ENCODE measurements around the gene HIVEP1.

The HIVEP1 gene

GRCh38 chr6:12097791-12098190 lies 85.7 kb downstream of the HIVEP1 start:
- DNase-seq (ENCODE audit: low read depth, low spot score) = peak; percentile 5
- ChIA-PET POLR2A (no interaction called here), CTCF (interaction anchor here (0.9 to 1.7 kb wide), 3 partner anchors 22 to 192 kb away, joined by 3 to 4 read pairs (median 4); partner anchors contain the start of gene EDN1)
- no peak overlapping the region for H3K4me3 ChIP-seq (ENCODE audit: low read depth, low read length)
- TF ChIP-seq, protein P1, sequence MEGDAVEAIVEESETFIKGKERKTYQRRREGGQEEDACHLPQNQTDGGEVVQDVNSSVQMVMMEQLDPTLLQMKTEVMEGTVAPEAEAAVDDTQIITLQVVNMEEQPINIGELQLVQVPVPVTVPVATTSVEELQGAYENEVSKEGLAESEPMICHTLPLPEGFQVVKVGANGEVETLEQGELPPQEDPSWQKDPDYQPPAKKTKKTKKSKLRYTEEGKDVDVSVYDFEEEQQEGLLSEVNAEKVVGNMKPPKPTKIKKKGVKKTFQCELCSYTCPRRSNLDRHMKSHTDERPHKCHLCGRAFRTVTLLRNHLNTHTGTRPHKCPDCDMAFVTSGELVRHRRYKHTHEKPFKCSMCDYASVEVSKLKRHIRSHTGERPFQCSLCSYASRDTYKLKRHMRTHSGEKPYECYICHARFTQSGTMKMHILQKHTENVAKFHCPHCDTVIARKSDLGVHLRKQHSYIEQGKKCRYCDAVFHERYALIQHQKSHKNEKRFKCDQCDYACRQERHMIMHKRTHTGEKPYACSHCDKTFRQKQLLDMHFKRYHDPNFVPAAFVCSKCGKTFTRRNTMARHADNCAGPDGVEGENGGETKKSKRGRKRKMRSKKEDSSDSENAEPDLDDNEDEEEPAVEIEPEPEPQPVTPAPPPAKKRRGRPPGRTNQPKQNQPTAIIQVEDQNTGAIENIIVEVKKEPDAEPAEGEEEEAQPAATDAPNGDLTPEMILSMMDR (IDR thresholded peaks at IDR 0.05; ENCODE audit: insufficient read depth, low read length, missing control alignments) = no peak

- TF ChIP-seq, protein P1 (IDR thresholded peaks at IDR 0.05; ENCODE audit: insufficient read depth, low read length, missing control alignments) = no peak
- CTCF ChIA-PET = no interaction called here
- H3K4me3 ChIP-seq (ENCODE audit: low read depth, low read length) = no peak overlapping the region
- DNase-seq (ENCODE audit: low read depth, low spot score) = no peak
- POLR2A ChIA-PET = no interaction called here
Observed at GRCh38 chr6:12099623-12100338, 87.7 kb downstream of the HIVEP1 start.

DNA sequence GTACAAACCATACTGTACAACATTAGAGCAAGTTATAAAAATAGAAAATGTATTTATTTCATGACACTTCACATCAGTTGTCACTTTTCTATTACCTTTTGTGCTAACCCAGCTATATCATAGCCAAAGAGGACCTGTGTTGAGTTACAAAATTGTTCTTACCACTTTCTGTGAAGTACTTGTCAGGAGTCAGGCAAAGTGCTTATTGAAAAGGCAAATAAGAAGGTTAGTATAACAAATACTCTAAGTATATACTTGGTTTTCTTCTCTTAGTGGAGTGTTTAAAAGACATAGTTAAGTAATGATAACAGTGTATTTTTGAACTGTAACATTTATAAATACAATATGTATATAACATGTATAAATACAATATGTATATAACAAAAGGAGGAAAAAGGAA lies 88.9 kb downstream of the HIVEP1 start:
- TF ChIP-seq, protein P1 (IDR thresholded peaks at IDR 0.05; ENCODE audit: insufficient read depth, low read length, missing control alignments) = no peak
- no peak overlapping the region for H3K4me3 ChIP-seq (ENCODE audit: low read depth, low read length)
- POLR2A ChIA-PET = no interaction called here
- DNase-seq (ENCODE audit: low read depth, low spot score) = no peak
- CTCF ChIA-PET = interaction anchor here (0.7 to 1.0 kb wide), 2 partner anchors 11 to 34 kb away, joined by 3 read pairs; no protein-coding TSS in a partner anchor

- CTCF ChIA-PET = interaction anchor here (1.0 kb wide), 1 partner anchor 12 kb away, joined by 3 read pairs; no protein-coding TSS in a partner anchor
Observed at GRCh38 chr6:12101653-12102312, 89.7 kb downstream of the HIVEP1 start.

DNA sequence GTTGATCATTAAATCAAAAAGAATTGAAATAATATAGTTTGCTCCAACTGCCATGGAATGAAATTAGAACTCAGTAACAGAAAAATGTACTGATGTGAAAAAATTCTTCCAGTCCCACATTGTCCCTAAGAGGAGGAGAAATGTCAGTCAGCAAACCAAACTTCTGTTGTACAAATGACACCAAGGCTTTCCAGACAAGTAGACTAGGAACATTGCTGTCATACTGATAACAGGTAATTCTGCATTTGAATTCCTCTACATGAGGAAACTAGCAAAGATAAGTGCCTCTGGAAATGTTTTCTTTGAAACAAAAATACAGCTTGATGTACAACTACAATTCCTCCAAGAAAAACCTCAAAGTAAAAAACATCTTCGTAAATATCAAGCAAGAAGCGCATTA lies 90.2 kb downstream of the HIVEP1 start:
- ChIA-PET POLR2A (no interaction called here), CTCF (interaction anchor here (0.9 to 1.0 kb wide), 2 partner anchors 12 to 131 kb away, joined by 3 read pairs; no protein-coding TSS in a partner anchor)
- no peak overlapping the region for H3K4me3 ChIP-seq (ENCODE audit: low read depth, low read length)
- no peak for DNase-seq (ENCODE audit: low read depth, low spot score)
- TF ChIP-seq, protein P1 (IDR thresholded peaks at IDR 0.05; ENCODE audit: insufficient read depth, low read length, missing control alignments) = no peak

More at GRCh38 chr6:12101653-12102312, 89.7 kb downstream of the HIVEP1 start:
- H3K4me3 ChIP-seq (ENCODE audit: low read depth, low read length) = no peak overlapping the region
- no peak for DNase-seq (ENCODE audit: low read depth, low spot score)
- TF ChIP-seq, protein P1 (IDR thresholded peaks at IDR 0.05; ENCODE audit: insufficient read depth, low read length, missing control alignments) = no peak
- POLR2A ChIA-PET = no interaction called here

GRCh38 chr6:12103158-12103557 lies 91.0 kb downstream of the HIVEP1 start:
- H3K4me3 ChIP-seq (ENCODE audit: low read depth, low read length) = no peak overlapping the region
- TF ChIP-seq, protein P1 (IDR thresholded peaks at IDR 0.05; ENCODE audit: insufficient read depth, low read length, missing control alignments) = no peak
- ChIA-PET POLR2A (no interaction called here), CTCF (interaction anchor here (0.6 to 1.0 kb wide), 3 partner anchors 12 to 130 kb away, joined by 3 read pairs; no protein-coding TSS in a partner anchor)
- no peak for DNase-seq (ENCODE audit: low read depth, low spot score)
